ENCODE measurements around the gene KLHL22.
"Not testable (repeated sequence)": the region's sequence is repeated elsewhere in the genome, so short reads cannot be mapped to it uniquely, and the experiment has no call there.

Gene KLHL22

DNA sequence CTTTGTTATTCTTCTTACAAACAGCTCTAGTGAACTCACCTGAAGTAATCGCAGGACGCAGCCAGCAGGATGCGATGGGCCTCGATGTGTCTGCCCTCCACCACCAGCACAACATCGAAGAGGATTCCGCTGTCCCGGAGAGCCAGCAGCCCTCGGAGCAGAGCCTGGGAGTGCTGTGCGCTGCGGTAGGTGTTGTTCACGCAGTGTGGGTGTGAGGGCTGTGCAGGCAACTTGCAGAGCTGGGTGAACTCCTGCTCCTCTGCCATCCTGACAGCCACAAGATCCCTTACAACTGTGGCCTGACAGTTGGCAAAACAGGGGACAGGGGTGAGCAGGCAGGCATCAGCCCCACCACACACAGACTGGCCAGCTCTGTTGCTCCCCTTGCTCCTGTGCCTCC lies 6.6 kb downstream of the KLHL22 start:
- no peak overlapping the region for H3K9ac ChIP-seq (ENCODE audit: low read length)
- no peaks in the 10 kb centered on the region for H3K36me3 ChIP-seq (ENCODE audit: control insufficient read depth, insufficient read depth, low read length)
- H3K4me3 ChIP-seq (ENCODE audit: low read length) = no peak overlapping the region
- no peaks in the 10 kb centered on the region for H3K4me1 ChIP-seq (ENCODE audit: control insufficient read depth, insufficient read depth, low read length)
- H3K27ac ChIP-seq (ENCODE audit: low read depth, low read length) = no peak overlapping the region
- H3K27me3 ChIP-seq (ENCODE audit: control insufficient read depth, insufficient read depth, low read length) = no peaks in the 10 kb centered on the region

DNA sequence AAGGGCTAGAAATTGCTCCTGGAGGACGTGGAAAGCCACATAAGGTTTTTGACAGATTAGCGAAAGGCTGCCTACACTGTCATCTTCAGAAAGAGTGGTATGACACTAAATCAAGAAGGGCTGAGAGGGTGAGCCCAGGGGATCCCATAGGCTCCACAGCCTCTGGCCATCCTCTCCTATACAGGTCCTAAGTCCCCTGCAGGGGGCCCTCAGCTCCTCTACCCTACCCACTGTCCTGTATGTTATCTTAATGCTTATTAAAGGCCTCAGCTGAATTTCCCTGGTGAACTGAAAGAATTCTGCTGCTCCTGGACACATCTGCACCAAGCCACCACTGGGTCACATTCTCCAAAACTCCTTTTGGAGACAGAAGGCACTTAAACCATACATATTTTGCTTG lies 7.9 kb downstream of the KLHL22 start:
- no peaks in the 10 kb centered on the region for H3K36me3 ChIP-seq (ENCODE audit: control insufficient read depth, insufficient read depth, low read length)
- H3K27me3 ChIP-seq (ENCODE audit: control insufficient read depth, insufficient read depth, low read length) = no peaks in the 10 kb centered on the region
- H3K9ac ChIP-seq (ENCODE audit: low read length) = no peak overlapping the region
- no peak overlapping the region for H3K27ac ChIP-seq (ENCODE audit: low read depth, low read length)
- H3K4me1 ChIP-seq (ENCODE audit: control insufficient read depth, insufficient read depth, low read length) = no peaks in the 10 kb centered on the region
- H3K4me3 ChIP-seq (ENCODE audit: low read length) = no peak overlapping the region

DNA sequence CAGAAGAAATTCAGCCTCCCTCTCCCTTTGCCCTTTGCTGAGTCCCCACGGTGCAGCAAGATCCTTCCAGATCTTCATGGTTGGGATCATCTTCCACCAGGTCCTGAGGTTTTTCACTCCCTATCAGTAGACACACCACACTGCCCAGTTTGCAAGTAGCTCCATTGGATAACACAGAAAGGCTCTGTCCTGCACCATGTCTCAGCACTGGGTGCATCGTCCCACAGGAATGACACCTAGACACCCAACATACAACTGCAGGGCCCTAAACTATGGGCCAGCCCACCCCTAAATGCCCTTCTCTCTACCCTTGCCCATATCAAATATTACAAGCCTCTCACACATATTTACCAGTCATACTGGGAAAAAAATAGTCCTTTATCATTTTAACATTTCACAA lies 9.4 kb downstream of the KLHL22 start:
- H3K4me1 ChIP-seq (ENCODE audit: control insufficient read depth, insufficient read depth, low read length) = no peaks in the 10 kb centered on the region
- no peaks in the 10 kb centered on the region for H3K27me3 ChIP-seq (ENCODE audit: control insufficient read depth, insufficient read depth, low read length)
- no peaks in the 10 kb centered on the region for H3K36me3 ChIP-seq (ENCODE audit: control insufficient read depth, insufficient read depth, low read length)
- no peak overlapping the region for H3K9ac ChIP-seq (ENCODE audit: low read length)
- H3K27ac ChIP-seq (ENCODE audit: low read depth, low read length) = no peak overlapping the region
- no peak overlapping the region for H3K4me3 ChIP-seq (ENCODE audit: low read length)

DNA sequence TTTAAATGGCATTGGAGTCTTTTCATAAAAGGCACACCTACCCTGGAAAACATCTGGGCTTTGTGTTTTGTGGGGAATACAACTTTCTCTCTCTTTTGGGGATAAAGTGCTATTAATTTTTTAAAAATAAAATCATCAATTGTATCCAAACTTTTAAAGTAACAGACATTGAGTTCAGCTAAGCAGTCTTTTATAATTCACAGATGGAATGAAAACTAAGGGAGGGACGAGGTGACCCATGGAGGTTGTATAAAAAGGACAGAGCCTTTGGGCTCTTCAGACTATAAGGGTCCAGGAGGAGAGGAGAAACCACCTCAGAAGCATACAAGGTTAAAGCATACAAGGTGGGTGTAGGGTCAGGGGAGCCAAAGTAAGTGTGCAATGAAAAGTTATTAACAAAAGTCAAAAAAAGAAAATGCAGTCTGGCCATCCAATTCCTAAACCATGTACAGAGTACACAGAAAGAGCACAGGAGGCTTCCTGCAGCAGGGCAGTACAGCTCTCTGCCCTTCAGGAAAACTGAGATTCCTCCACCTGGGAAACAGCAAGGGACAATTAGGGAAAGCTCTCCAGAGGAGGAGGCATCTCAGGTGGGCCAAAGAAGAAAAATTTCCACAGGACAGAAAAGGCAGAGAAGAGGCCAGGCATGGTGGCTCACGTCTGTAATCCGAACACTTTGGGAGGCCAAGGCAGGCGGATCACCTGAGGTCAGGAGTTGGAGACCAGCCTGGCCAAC lies 10.5 kb downstream of the KLHL22 start:
- H3K4me3 ChIP-seq (ENCODE audit: low read length) = no peak overlapping the region
- no peaks in the 10 kb centered on the region for H3K4me1 ChIP-seq (ENCODE audit: control insufficient read depth, insufficient read depth, low read length)
- H3K9ac ChIP-seq (ENCODE audit: low read length) = no peak overlapping the region
- no peak overlapping the region for H3K27ac ChIP-seq (ENCODE audit: low read depth, low read length)
- no peaks in the 10 kb centered on the region for H3K36me3 ChIP-seq (ENCODE audit: control insufficient read depth, insufficient read depth, low read length)
- no peaks in the 10 kb centered on the region for H3K27me3 ChIP-seq (ENCODE audit: control insufficient read depth, insufficient read depth, low read length)

DNA sequence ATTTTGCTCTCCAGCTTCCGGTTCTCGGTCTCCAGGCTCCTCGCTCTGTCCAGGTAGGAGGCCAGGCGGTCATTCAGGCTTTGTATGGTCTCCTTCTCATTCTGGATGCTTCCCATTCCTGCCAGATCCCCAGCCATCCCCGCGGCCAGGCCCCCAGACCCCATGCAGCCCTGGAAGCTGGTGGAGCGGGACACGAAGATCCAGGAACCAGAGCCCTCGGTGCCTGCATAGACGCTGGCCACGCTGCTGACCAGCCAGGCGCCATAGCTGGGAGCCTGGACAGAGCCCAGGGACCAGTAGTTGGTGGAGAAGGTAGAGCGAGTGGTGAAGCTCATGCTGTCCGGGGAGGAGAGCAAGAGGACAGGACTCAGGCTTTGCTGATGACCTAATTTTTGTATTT lies 11.8 kb downstream of the KLHL22 start:
- Histone ChIP-seq H3K27me3 (ENCODE audit: control insufficient read depth, insufficient read depth, low read length) (no peaks in the 10 kb centered on the region), H3K27ac (ENCODE audit: low read depth, low read length) (no peak overlapping the region), H3K36me3 (ENCODE audit: control insufficient read depth, insufficient read depth, low read length) (no peaks in the 10 kb centered on the region), H3K4me1 (ENCODE audit: control insufficient read depth, insufficient read depth, low read length) (no peaks in the 10 kb centered on the region), H3K4me3 (ENCODE audit: low read length) (no peak overlapping the region), H3K9ac (ENCODE audit: low read length) (no peak overlapping the region)

DNA sequence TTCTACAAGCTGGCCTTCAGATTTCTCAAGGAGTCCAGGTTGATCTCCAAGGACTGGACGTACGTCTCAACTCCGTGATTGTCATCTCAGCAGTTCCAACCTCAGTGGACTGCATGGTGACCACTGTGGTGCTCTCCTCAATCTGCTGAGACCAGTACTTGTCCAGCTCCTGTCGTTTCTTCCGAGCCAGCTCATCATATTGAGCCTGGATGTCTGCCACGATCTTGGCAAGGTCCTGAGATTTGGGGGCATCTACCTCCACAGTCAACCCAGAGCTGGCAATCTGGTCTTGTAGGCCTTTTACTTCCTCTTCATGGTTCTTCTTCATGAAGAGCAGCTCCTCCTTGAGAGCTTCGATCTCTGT lies 12.5 kb downstream of the KLHL22 start:
- H3K9ac ChIP-seq (ENCODE audit: low read length); H3K27me3 ChIP-seq (ENCODE audit: control insufficient read depth, insufficient read depth, low read length); H3K27ac ChIP-seq (ENCODE audit: low read depth, low read length); H3K36me3 ChIP-seq (ENCODE audit: control insufficient read depth, insufficient read depth, low read length); H3K4me1 ChIP-seq (ENCODE audit: control insufficient read depth, insufficient read depth, low read length); H3K4me3 ChIP-seq (ENCODE audit: low read length): not testable (repeated sequence)

DNA sequence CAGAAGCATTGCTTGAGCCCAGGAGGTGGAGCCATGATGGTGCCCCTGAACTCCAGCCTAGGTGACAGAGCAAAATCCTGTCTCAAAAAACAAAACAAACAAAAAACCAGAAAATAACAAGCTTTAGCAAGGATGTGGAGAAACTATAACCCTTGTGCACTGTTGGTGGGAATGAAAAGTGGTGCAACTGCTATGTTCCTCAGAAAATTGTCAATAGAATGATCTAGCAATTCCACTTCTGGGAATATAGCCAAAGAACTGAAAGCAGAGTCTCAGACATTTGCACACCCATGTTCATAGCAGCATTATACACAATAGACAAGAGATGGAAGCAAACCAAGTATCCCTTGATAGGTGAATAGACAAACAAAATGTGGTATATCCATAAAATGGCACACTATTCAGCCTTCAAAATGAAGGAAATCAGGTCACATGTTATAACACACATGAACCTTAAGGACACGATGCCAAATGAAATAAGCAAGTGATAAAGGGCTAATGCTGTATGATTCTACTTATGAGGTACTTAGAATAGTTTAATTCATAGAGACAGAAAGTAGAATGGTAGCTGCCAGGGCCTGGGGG lies 15.9 kb downstream of the KLHL22 start:
- Histone ChIP-seq H3K9ac (ENCODE audit: low read length) (no peak overlapping the region), H3K4me1 (ENCODE audit: control insufficient read depth, insufficient read depth, low read length) (no peaks in the 10 kb centered on the region), H3K36me3 (ENCODE audit: control insufficient read depth, insufficient read depth, low read length) (no peaks in the 10 kb centered on the region), H3K27me3 (ENCODE audit: control insufficient read depth, insufficient read depth, low read length) (no peaks in the 10 kb centered on the region), H3K27ac (ENCODE audit: low read depth, low read length) (no peak overlapping the region), H3K4me3 (ENCODE audit: low read length) (no peak overlapping the region)

DNA sequence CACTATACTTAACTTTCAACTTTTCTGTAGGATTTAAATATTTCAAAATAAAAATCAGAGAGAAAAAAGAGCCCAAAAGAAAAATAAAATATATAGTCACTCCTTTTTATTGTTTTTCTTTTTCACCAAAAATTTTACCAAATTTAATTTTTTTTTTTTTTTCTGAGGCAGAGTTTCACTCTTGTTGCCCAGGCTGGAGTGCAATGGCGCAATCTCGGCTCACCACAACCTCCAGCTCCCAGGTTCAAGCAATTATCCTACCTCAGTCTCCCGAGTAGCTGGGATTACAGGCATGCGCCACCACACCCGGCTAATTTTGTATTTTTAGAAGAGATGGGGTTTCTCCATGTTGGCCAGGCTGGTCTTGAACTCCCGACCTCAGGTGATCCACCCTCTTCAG lies 17.5 kb downstream of the KLHL22 start:
- not testable (repeated sequence) for H3K4me1 ChIP-seq (ENCODE audit: control insufficient read depth, insufficient read depth, low read length); H3K27me3 ChIP-seq (ENCODE audit: control insufficient read depth, insufficient read depth, low read length); H3K36me3 ChIP-seq (ENCODE audit: control insufficient read depth, insufficient read depth, low read length); H3K27ac ChIP-seq (ENCODE audit: low read depth, low read length); H3K9ac ChIP-seq (ENCODE audit: low read length); H3K4me3 ChIP-seq (ENCODE audit: low read length)

DNA sequence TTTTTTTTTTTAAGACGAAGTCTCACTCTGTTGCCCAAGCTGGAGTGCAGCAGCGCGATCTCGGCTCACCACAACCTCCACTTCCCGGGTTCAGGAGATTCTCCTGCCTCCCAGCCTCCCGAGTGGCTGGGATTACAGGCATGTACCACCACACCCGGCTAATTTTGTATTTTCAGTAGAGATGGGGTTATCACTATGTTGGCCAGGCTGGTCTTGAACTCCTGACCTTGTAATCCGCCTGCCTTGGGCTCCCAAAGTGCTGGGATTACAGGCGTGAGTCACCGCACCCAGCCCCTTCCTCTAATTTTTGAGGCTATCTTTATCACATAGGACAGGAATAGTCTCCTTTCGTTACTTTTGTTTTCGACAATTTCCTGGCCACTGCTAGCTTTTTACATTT lies 20.0 kb downstream of the KLHL22 start:
- H3K9ac ChIP-seq (ENCODE audit: low read length); H3K36me3 ChIP-seq (ENCODE audit: control insufficient read depth, insufficient read depth, low read length); H3K27ac ChIP-seq (ENCODE audit: low read depth, low read length); H3K4me3 ChIP-seq (ENCODE audit: low read length); H3K27me3 ChIP-seq (ENCODE audit: control insufficient read depth, insufficient read depth, low read length); H3K4me1 ChIP-seq (ENCODE audit: control insufficient read depth, insufficient read depth, low read length): not testable (repeated sequence)

DNA sequence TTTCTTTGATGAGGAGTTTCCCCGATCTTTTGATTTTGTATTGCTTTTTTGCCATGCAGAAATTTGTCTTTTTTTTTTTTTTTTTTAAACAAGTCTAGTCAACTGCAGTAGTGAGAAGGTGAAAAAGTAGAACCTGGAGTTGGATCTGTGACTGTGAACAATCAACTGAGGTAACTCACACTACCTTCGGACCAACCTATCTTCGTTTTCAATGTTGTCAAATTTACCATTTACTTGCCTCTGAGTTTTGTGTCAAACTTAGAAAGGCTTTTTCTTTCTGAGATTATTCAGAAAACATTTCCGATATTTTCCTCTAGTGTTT lies 20.5 kb downstream of the KLHL22 start:
- no peak overlapping the region for H3K4me3 ChIP-seq (ENCODE audit: low read length)
- no peak overlapping the region for H3K9ac ChIP-seq (ENCODE audit: low read length)
- no peaks in the 10 kb centered on the region for H3K27me3 ChIP-seq (ENCODE audit: control insufficient read depth, insufficient read depth, low read length)
- H3K4me1 ChIP-seq (ENCODE audit: control insufficient read depth, insufficient read depth, low read length) = no peaks in the 10 kb centered on the region
- no peaks in the 10 kb centered on the region for H3K36me3 ChIP-seq (ENCODE audit: control insufficient read depth, insufficient read depth, low read length)
- H3K27ac ChIP-seq (ENCODE audit: low read depth, low read length) = no peak overlapping the region

DNA sequence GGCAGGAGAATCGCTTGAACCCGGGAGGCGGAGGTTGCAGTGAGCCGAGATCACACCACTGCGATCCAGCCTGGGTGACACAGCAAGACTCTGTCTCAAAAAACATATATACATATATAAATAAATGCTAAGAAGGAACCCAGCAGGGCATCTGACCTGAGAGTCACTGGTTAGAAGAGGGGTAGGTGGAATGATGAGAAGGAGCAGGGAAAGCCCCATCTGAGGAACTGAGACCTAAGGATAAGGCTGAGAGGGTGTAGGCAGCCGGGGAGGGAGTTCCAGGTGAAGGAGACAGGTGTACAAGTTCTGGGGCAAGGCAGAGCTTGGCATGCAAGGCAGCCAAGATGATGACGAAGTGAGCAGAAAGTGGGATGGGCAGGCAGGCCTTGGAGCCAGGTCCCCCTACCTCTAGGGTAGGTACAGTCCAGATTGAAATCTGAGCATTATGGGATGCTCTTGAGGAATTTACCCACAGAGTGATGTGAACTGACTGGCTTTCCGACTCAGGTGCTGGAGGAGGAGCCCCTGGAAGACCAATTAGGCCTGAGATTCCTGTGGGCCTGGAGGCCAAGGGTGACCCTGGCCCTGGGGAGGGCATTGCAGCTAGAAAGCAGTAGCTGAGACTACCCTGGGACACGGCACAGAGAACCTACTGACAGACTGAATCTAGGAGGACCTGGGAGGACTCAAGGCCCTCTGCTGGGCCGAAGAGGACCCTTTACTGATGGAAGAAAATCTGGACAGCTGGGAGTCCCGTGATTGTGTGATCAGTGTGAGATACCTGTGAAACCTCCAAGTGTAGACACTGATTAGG lies 22.8 kb downstream of the KLHL22 start:
- no peak overlapping the region for H3K27ac ChIP-seq (ENCODE audit: low read depth, low read length)
- peaks cover 8% of the 10 kb centered on the region for H3K36me3 ChIP-seq (ENCODE audit: control insufficient read depth, insufficient read depth, low read length)
- H3K4me1 ChIP-seq (ENCODE audit: control insufficient read depth, insufficient read depth, low read length) = no peaks in the 10 kb centered on the region
- H3K9ac ChIP-seq (ENCODE audit: low read length) = no peak overlapping the region
- no peak overlapping the region for H3K4me3 ChIP-seq (ENCODE audit: low read length)
- no peaks in the 10 kb centered on the region for H3K27me3 ChIP-seq (ENCODE audit: control insufficient read depth, insufficient read depth, low read length)

DNA sequence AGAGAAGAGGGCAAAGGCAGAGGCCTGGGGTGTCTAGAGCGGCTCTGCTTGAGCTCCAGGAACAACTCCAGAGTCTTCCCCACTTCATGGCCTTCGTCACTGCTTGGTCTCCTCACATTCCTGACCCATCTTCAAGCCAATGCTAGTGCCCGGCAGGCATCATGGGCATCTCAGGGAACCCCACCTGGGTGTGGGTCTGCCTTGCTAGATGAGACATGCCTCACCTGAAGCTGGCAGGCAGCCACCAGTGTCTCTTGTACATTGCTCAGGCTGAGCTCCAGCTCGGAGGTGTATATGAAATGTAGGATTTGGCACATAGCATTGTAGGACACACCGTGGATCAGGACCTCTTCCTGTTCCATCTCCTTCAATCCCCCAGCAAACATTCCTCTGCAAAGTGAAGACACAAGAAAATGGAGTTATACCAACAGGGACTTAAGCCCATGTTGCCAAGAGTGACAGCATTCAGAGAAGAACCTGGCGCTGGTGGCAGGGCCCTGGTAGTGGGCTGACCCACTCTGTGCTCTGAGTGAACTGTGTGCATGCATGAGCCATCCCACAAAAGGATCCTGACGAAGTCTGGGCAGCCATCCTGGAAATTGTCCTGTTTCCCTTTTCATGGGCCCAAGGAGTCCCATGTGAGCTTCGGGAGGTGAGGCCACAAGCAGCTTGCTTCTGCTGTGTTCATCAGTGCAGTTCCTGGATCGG lies 24.3 kb downstream of the KLHL22 start:
- Histone ChIP-seq H3K4me3 (ENCODE audit: low read length) (no peak overlapping the region), H3K36me3 (ENCODE audit: control insufficient read depth, insufficient read depth, low read length) (peaks cover 8% of the 10 kb centered on the region), H3K27me3 (ENCODE audit: control insufficient read depth, insufficient read depth, low read length) (no peaks in the 10 kb centered on the region), H3K27ac (ENCODE audit: low read depth, low read length) (no peak overlapping the region), H3K4me1 (ENCODE audit: control insufficient read depth, insufficient read depth, low read length) (no peaks in the 10 kb centered on the region), H3K9ac (ENCODE audit: low read length) (no peak overlapping the region)

Data from rectal smooth muscle tissue (tissue), 1 donor.